SU-DHL-6 (cell line): ENCODE data around the gene DDN.

Experiments
- CTCF ChIP-seq: fragments of 200-600 bp; sonication (generic); IDR thresholded peaks from one replicate; pipeline ENCODE4 v1.5.1; 2017; ENCODE audit warnings: antibody characterized with exemption, mild to moderate bottlenecking, low read length, moderate library complexity; ENCODE audit not compliant: insufficient read depth, poor library complexity, severe bottlenecking
- EZH2phosphoT487 ChIP-seq: fragments of 200-600 bp; sonication (generic), shearing (Covaris generic); conservative IDR thresholded peaks from 2 replicates; pipeline ENCODE4 v1.6.1; 2018; ENCODE audit warnings: mild to moderate bottlenecking, antibody characterized with exemption, low read length, moderate library complexity, mixed read lengths

GRCh38 chr12:49034286-49034622 is 35.1 kb upstream of the DDN start:
- TF ChIP-seq CTCF = no peak
- TF ChIP-seq EZH2phosphoT487 = no peak
